ENCODE results near the gene AMN.

The AMN gene

GRCh38 chr14:102965282-102965681 is 42.8 kb downstream of the AMN start:
- FAIRE-seq (no peak), DNase-seq (ENCODE audit: insufficient read length) (no peak)
- TF ChIP-seq POLR2AphosphoS5 (IDR thresholded peaks at IDR 0.05; ENCODE audit: low read depth, low read length) (no peak), TAF1 (IDR thresholded peaks at IDR 0.05; ENCODE audit: borderline replicate concordance, low read depth, low read length) (no peak), POLR2A (IDR thresholded peaks at IDR 0.05; ENCODE audit: low read depth, low read length) (no peak)

GRCh38 chr14:102965971-102966655 is 43.6 kb downstream of the AMN start:
- FAIRE-seq, result no peak
- no peak for DNase-seq (ENCODE audit: insufficient read length)
- TF ChIP-seq POLR2A (IDR thresholded peaks at IDR 0.05; ENCODE audit: low read depth, low read length) (no peak), POLR2AphosphoS5 (IDR thresholded peaks at IDR 0.05; ENCODE audit: low read depth, low read length) (no peak), TAF1 (IDR thresholded peaks at IDR 0.05; ENCODE audit: borderline replicate concordance, low read depth, low read length) (no peak)

- no peak for TF ChIP-seq POLR2A (IDR thresholded peaks at IDR 0.05; ENCODE audit: low read depth, low read length)
- TF ChIP-seq POLR2AphosphoS5 (IDR thresholded peaks at IDR 0.05; ENCODE audit: low read depth, low read length), result no peak
- no peak for TF ChIP-seq TAF1 (IDR thresholded peaks at IDR 0.05; ENCODE audit: borderline replicate concordance, low read depth, low read length)
- DNase-seq (ENCODE audit: insufficient read length) (no peak), FAIRE-seq (no peak)
Observed at GRCh38 chr14:102966681-102967505, 44.4 kb downstream of the AMN start.

- DNase-seq (ENCODE audit: insufficient read length) (no peak), FAIRE-seq (no peak)
- TF ChIP-seq POLR2A (IDR thresholded peaks at IDR 0.05; ENCODE audit: low read depth, low read length) (no peak), POLR2AphosphoS5 (IDR thresholded peaks at IDR 0.05; ENCODE audit: low read depth, low read length) (no peak), TAF1 (IDR thresholded peaks at IDR 0.05; ENCODE audit: borderline replicate concordance, low read depth, low read length) (no peak)
Observed at GRCh38 chr14:102967506-102967795, 45.0 kb downstream of the AMN start.

- FAIRE-seq, result no peak
- TF ChIP-seq POLR2AphosphoS5 (IDR thresholded peaks at IDR 0.05; ENCODE audit: low read depth, low read length) (no peak), POLR2A (IDR thresholded peaks at IDR 0.05; ENCODE audit: low read depth, low read length) (no peak), TAF1 (IDR thresholded peaks at IDR 0.05; ENCODE audit: borderline replicate concordance, low read depth, low read length) (no peak)
Observed at GRCh38 chr14:102968306-102968705, 45.8 kb downstream of the AMN start.

GRCh38 chr14:102969060-102969791 is 46.8 kb downstream of the AMN start:
- DNase-seq (ENCODE audit: insufficient read length), result no peak
- TF ChIP-seq POLR2A (IDR thresholded peaks at IDR 0.05; ENCODE audit: low read depth, low read length) (no peak), POLR2AphosphoS5 (IDR thresholded peaks at IDR 0.05; ENCODE audit: low read depth, low read length) (no peak)
- no peak for FAIRE-seq

More at GRCh38 chr14:102968306-102968705, 45.8 kb downstream of the AMN start:
- DNase-seq (ENCODE audit: insufficient read length), result no peak

- DNase-seq (ENCODE audit: insufficient read length), result no peak
- FAIRE-seq, result no peak
- TF ChIP-seq POLR2AphosphoS5 (IDR thresholded peaks at IDR 0.05; ENCODE audit: low read depth, low read length) (no peak), POLR2A (IDR thresholded peaks at IDR 0.05; ENCODE audit: low read depth, low read length) (no peak), TAF1 (IDR thresholded peaks at IDR 0.05; ENCODE audit: borderline replicate concordance, low read depth, low read length) (no peak)
Observed at GRCh38 chr14:102969901-102970300, 47.4 kb downstream of the AMN start.

GRCh38 chr14:102970496-102970895 is 48.0 kb downstream of the AMN start:
- TF ChIP-seq TAF1 (IDR thresholded peaks at IDR 0.05; ENCODE audit: borderline replicate concordance, low read depth, low read length), result no peak
- TF ChIP-seq POLR2A (IDR thresholded peaks at IDR 0.05; ENCODE audit: low read depth, low read length), result no peak
- no peak for TF ChIP-seq POLR2AphosphoS5 (IDR thresholded peaks at IDR 0.05; ENCODE audit: low read depth, low read length)
- FAIRE-seq, result no peak
- DNase-seq (ENCODE audit: insufficient read length), result no peak

GRCh38 chr14:102971314-102971713 is 48.9 kb downstream of the AMN start:
- DNase-seq (ENCODE audit: insufficient read length) (no peak), FAIRE-seq (no peak)
- TF ChIP-seq TAF1 (IDR thresholded peaks at IDR 0.05; ENCODE audit: borderline replicate concordance, low read depth, low read length) (no peak), POLR2AphosphoS5 (IDR thresholded peaks at IDR 0.05; ENCODE audit: low read depth, low read length) (no peak), POLR2A (IDR thresholded peaks at IDR 0.05; ENCODE audit: low read depth, low read length) (no peak)

GRCh38 chr14:102971836-102972606 is 49.6 kb downstream of the AMN start:
- FAIRE-seq, result no peak
- no peak for DNase-seq (ENCODE audit: insufficient read length)
- TF ChIP-seq POLR2AphosphoS5 (IDR thresholded peaks at IDR 0.05; ENCODE audit: low read depth, low read length) (no peak), TAF1 (IDR thresholded peaks at IDR 0.05; ENCODE audit: borderline replicate concordance, low read depth, low read length) (no peak), POLR2A (IDR thresholded peaks at IDR 0.05; ENCODE audit: low read depth, low read length) (no peak)

GRCh38 chr14:102973706-102974285 is 51.3 kb downstream of the AMN start:
- FAIRE-seq, result no peak
- no peak for DNase-seq (ENCODE audit: insufficient read length)
- TF ChIP-seq POLR2A (IDR thresholded peaks at IDR 0.05; ENCODE audit: low read depth, low read length) (no peak), POLR2AphosphoS5 (IDR thresholded peaks at IDR 0.05; ENCODE audit: low read depth, low read length) (no peak), TAF1 (IDR thresholded peaks at IDR 0.05; ENCODE audit: borderline replicate concordance, low read depth, low read length) (no peak)

All from GM12892 (cell line).